Neural cell (in vitro differentiated cells): ENCODE data around the gene SLC25A21.

Source experiments
- CTCF ChIP-seq: fragments of 450-650 bp; IDR thresholded peaks from 2 replicates; pipeline ENCODE4 v1.5.1; 2014; ENCODE audit warnings: antibody characterized with exemption, mild to moderate bottlenecking, moderate library complexity; ENCODE audit not compliant: poor library complexity, severe bottlenecking
- EP300 ChIP-seq: fragments of 450-650 bp; conservative IDR thresholded peaks from 2 replicates; pipeline ENCODE4 v1.6.1; 2014; ENCODE audit warnings: antibody characterized with exemption, mild to moderate bottlenecking, moderate library complexity; ENCODE audit not compliant: poor library complexity, severe bottlenecking
- EZH2 ChIP-seq: fragments of 200-600, 300-800 bp; shearing (Covaris generic), sonication (generic); IDR thresholded peaks from 2 replicates; pipeline ENCODE4 v1.6.1; 2014; ENCODE audit warnings: antibody characterized with exemption, low read length, borderline replicate concordance, mild to moderate bottlenecking; ENCODE audit not compliant: insufficient read depth, poor library complexity, severe bottlenecking
- MXI1 ChIP-seq: fragments of 450-650 bp; conservative IDR thresholded peaks from 2 replicates; pipeline ENCODE4 v1.6.1; 2014; ENCODE audit warnings: antibody characterized with exemption, mild to moderate bottlenecking; ENCODE audit not compliant: poor library complexity, severe bottlenecking
- POLR2AphosphoS5 ChIP-seq: IDR thresholded peaks from 2 replicates; pipeline ENCODE4 v1.6.1; 2012
- RAD21 ChIP-seq: fragments of 450-650 bp; conservative IDR thresholded peaks from 2 replicates; pipeline ENCODE4 v1.6.1; 2014; ENCODE audit warnings: antibody characterized with exemption, mild to moderate bottlenecking, moderate library complexity
- SMC3 ChIP-seq: fragments of 450-650 bp; conservative IDR thresholded peaks from 2 replicates; pipeline ENCODE4 v1.6.1; 2014; ENCODE audit warnings: antibody characterized with exemption, mild to moderate bottlenecking, moderate library complexity; ENCODE audit not compliant: poor library complexity
- TAF1 ChIP-seq: IDR thresholded peaks from 2 replicates; pipeline ENCODE4 v1.6.1; 2012; ENCODE audit warnings: low read depth

- TF ChIP-seq CTCF = no peak
- no peak for TF ChIP-seq TAF1
- no peak for TF ChIP-seq POLR2AphosphoS5
- no peak for TF ChIP-seq EZH2
- TF ChIP-seq EP300 = no peak
- no peak for TF ChIP-seq RAD21
- TF ChIP-seq MXI1 = no peak
- no peak for TF ChIP-seq SMC3
Observed at GRCh38 chr14:36950812-36951211, 221.6 kb downstream of the SLC25A21 start.
